ENCODE data around the gene REELD1.

- TF ChIP-seq, protein P1, sequence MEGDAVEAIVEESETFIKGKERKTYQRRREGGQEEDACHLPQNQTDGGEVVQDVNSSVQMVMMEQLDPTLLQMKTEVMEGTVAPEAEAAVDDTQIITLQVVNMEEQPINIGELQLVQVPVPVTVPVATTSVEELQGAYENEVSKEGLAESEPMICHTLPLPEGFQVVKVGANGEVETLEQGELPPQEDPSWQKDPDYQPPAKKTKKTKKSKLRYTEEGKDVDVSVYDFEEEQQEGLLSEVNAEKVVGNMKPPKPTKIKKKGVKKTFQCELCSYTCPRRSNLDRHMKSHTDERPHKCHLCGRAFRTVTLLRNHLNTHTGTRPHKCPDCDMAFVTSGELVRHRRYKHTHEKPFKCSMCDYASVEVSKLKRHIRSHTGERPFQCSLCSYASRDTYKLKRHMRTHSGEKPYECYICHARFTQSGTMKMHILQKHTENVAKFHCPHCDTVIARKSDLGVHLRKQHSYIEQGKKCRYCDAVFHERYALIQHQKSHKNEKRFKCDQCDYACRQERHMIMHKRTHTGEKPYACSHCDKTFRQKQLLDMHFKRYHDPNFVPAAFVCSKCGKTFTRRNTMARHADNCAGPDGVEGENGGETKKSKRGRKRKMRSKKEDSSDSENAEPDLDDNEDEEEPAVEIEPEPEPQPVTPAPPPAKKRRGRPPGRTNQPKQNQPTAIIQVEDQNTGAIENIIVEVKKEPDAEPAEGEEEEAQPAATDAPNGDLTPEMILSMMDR (IDR thresholded peaks at IDR 0.05; ENCODE audit: low read length), result no peak
- no peak for TF ChIP-seq EZH2 (IDR thresholded peaks at IDR 0.05; ENCODE audit: borderline replicate concordance, low read length)
Observed at GRCh38 chr4:146244496-146244895, 30.2 kb downstream of the REELD1 start.

Data from OCI-LY1 (cell line).